Gastrocnemius medialis (tissue), 4 donors: ENCODE measurements around the gene NDUFAF2.

Experiments used
- CTCF ChIP-seq, 5 experiments: fragments of 450-650 bp in 3 of 5; fragments of 200-600 bp in 2 of 5; sonication (generic) in 2 of 5; IDR thresholded peaks in 4 of 5; conservative IDR thresholded peaks in 1 of 5; 1 replicate in 4 of 5; 2 replicates in 1 of 5; pipeline ENCODE4 v1.5.1; 2016 to 2019; ENCODE audit warnings: antibody characterized with exemption in 5 of 5, mild to moderate bottlenecking in 3 of 5, moderate library complexity in 3 of 5
- POLR2A ChIP-seq, 2 donors: fragments of 450-650 bp; IDR thresholded peaks; one replicate each; pipeline ENCODE4 v1.6.1; 2017; ENCODE audit warnings: antibody characterized with exemption in 2 of 2, mild to moderate bottlenecking in 2 of 2, moderate library complexity in 2 of 2

GRCh38 chr5:60896991-60897390 lies 48.0 kb upstream of the NDUFAF2 start:
- no peak for TF ChIP-seq CTCF (IDR thresholded peaks at IDR 0.05 in 4 of 5, conservative IDR thresholded peaks at IDR 0.05 in 1 of 5)
- TF ChIP-seq POLR2A (IDR thresholded peaks at IDR 0.05): no peak
